Measurements from ENCODE around the gene OR6B3. TPM values are rescaled to one million over a fixed set of nuclear protein-coding genes. Genes with fewer than 3 reads are reported as not detected.

OR6B3 gene
- total RNA-seq, 1 experiment from 2014 or later = not detected

- no peak for ATAC-seq
- intact Hi-C loops (cut with micrococcal nuclease) = no loop called here
- Histone ChIP-seq H4K20me1 (ENCODE audit: low read length) (no peaks in the 10 kb centered on the region), H3K4me3 (ENCODE audit: low read length) (no peak overlapping the region), H3F3A (ENCODE audit: low read length, unreplicated experiment) (no peaks in the 10 kb centered on the region), H3K4me1 (ENCODE audit: insufficient read depth, low read length) (no peaks in the 10 kb centered on the region), H3K79me2 (ENCODE audit: low read length) (no peaks in the 10 kb centered on the region), H3K27ac (ENCODE audit: low read length) (no peak overlapping the region), H3K36me3 (ENCODE audit: low read depth, low read length) (no peaks in the 10 kb centered on the region), H3K9ac (ENCODE audit: low read length) (no peak overlapping the region), H3K4me2 (ENCODE audit: low read length) (no peak overlapping the region), H3K9me3 (ENCODE audit: low read length) (no peaks in the 10 kb centered on the region), H3K27me3 (ENCODE audit: low read length) (peaks cover 73% of the 10 kb centered on the region), H3K9me2 (replicated peaks; ENCODE audit: low read length) (no peaks in the 10 kb centered on the region), H2AFZ (ENCODE audit: low read length) (no peak overlapping the region)
- ChIA-PET POLR2A (ENCODE audit: unreplicated experiment) (no interaction called here), CTCF (no interaction called here)
- no peak for DNase-seq
- BruUV-seq (replicated peaks) = no TSS peak
- TF ChIP-seq EZH2 (IDR thresholded peaks at IDR 0.05; ENCODE audit: low read length, unreplicated experiment) (no peak), CTCF (conservative IDR thresholded peaks at IDR 0.05; ENCODE audit: low read depth, low read length) (no peak), EZH2phosphoT487 (IDR thresholded peaks at IDR 0.05; ENCODE audit: borderline replicate concordance, low read length) (no peak)
Measured at GRCh38 chr2:240056678-240057077, 3.4 kb upstream of the OR6B3 start.

- ChIA-PET POLR2A (ENCODE audit: unreplicated experiment) (no interaction called here), CTCF (no interaction called here)
- H3K4me2 ChIP-seq (ENCODE audit: low read length) = no peak overlapping the region
- no peak overlapping the region for H3K9ac ChIP-seq (ENCODE audit: low read length)
- no peak overlapping the region for H2AFZ ChIP-seq (ENCODE audit: low read length)
- BruUV-seq (replicated peaks) = no TSS peak
- no peaks in the 10 kb centered on the region for H3F3A ChIP-seq (ENCODE audit: low read length, unreplicated experiment)
- peaks cover 86% of the 10 kb centered on the region for H3K27me3 ChIP-seq (ENCODE audit: low read length)
- DNase-seq (no peak), ATAC-seq (no peak)
- no peak overlapping the region for H3K4me3 ChIP-seq (ENCODE audit: low read length)
- H4K20me1 ChIP-seq (ENCODE audit: low read length) = no peaks in the 10 kb centered on the region
- H3K27ac ChIP-seq (ENCODE audit: low read length) = no peak overlapping the region
- no peaks in the 10 kb centered on the region for H3K9me3 ChIP-seq (ENCODE audit: low read length)
- no peaks in the 10 kb centered on the region for H3K9me2 ChIP-seq (replicated peaks; ENCODE audit: low read length)
- no peaks in the 10 kb centered on the region for H3K4me1 ChIP-seq (ENCODE audit: insufficient read depth, low read length)
- no peaks in the 10 kb centered on the region for H3K79me2 ChIP-seq (ENCODE audit: low read length)
- TF ChIP-seq EZH2phosphoT487 (IDR thresholded peaks at IDR 0.05; ENCODE audit: borderline replicate concordance, low read length) (no peak), CTCF (conservative IDR thresholded peaks at IDR 0.05; ENCODE audit: low read depth, low read length) (no peak), EZH2 (IDR thresholded peaks at IDR 0.05; ENCODE audit: low read length, unreplicated experiment) (no peak)
- intact Hi-C loops (cut with micrococcal nuclease) = no loop called here
- H3K36me3 ChIP-seq (ENCODE audit: low read depth, low read length) = no peaks in the 10 kb centered on the region
Measured at GRCh38 chr2:240055177-240055917, 2.0 kb upstream of the OR6B3 start.

DNA sequence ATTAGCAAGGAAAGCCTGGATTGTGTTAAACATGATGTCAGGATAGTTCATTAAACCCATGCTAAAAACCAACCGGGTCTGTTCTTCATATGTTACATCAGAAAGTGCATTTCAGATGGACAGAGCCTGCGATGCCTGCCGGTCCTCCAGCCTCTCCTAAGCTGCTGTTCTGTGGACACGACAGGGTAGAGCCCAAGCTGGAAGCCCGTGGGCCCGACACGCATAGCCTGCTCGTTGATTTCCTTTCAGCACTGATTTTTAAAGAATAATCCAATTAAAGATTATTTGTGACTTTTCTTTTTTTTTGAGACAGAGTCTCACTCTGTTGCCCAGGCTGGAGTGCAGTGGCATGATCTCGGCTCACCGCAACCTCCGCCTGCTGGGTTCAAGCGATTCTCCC is 797 bp downstream of the OR6B3 start:
- no peak overlapping the region for H3K27ac ChIP-seq (ENCODE audit: low read length)
- intact Hi-C loops (cut with micrococcal nuclease) = no loop called here
- H3F3A ChIP-seq (ENCODE audit: low read length, unreplicated experiment) = no peaks in the 10 kb centered on the region
- no peak for ATAC-seq
- H3K4me3 ChIP-seq (ENCODE audit: low read length) = no peak overlapping the region
- no peaks in the 10 kb centered on the region for H3K4me1 ChIP-seq (ENCODE audit: insufficient read depth, low read length)
- no peaks in the 10 kb centered on the region for H3K79me2 ChIP-seq (ENCODE audit: low read length)
- H3K36me3 ChIP-seq (ENCODE audit: low read depth, low read length) = no peaks in the 10 kb centered on the region
- no peaks in the 10 kb centered on the region for H3K9me2 ChIP-seq (replicated peaks; ENCODE audit: low read length)
- POLR2A ChIA-PET (ENCODE audit: unreplicated experiment) = no interaction called here
- no peaks in the 10 kb centered on the region for H4K20me1 ChIP-seq (ENCODE audit: low read length)
- H3K4me2 ChIP-seq (ENCODE audit: low read length) = no peak overlapping the region
- TF ChIP-seq CTCF (conservative IDR thresholded peaks at IDR 0.05; ENCODE audit: low read depth, low read length) = no peak
- TF ChIP-seq EZH2phosphoT487 (IDR thresholded peaks at IDR 0.05; ENCODE audit: borderline replicate concordance, low read length) = no peak
- H3K9me3 ChIP-seq (ENCODE audit: low read length) = no peaks in the 10 kb centered on the region
- no TSS peak for BruUV-seq (replicated peaks)
- no peak overlapping the region for H2AFZ ChIP-seq (ENCODE audit: low read length)
- CTCF ChIA-PET = no interaction called here
- peaks cover 99% of the 10 kb centered on the region for H3K27me3 ChIP-seq (ENCODE audit: low read length)
- no peak overlapping the region for H3K9ac ChIP-seq (ENCODE audit: low read length)
- no peak for DNase-seq
